SHP77 treated with DMSO at 0.1 percent for 48 hours (cell line): ENCODE data around the gene GDF9.
"Not testable (repeated sequence)": the region's sequence is repeated elsewhere in the genome, so short reads cannot be mapped to it uniquely, and the experiment has no call there.

Experiments used
- DNase-seq: peaks from one replicate; lab custom pipeline; 2025; lab: John Stamatoyannopoulos, UW

GDF9 gene

GRCh38 chr5:132872788-132873118 lies 6.5 kb upstream of the GDF9 start:
- DNase-seq, result no peak

- no peak for DNase-seq
These were observed 5.4 kb upstream of the GDF9 start for GRCh38 chr5:132871459-132872284.

- DNase-seq, result no peak
These were observed 4.5 kb upstream of the GDF9 start for GRCh38 chr5:132870801-132871200.

GRCh38 chr5:132868754-132869153 lies 2.5 kb upstream of the GDF9 start:
- DNase-seq, result no peak

GRCh38 chr5:132867046-132867451 lies 780 bp upstream of the GDF9 start:
- DNase-seq, result no peak

GRCh38 chr5:132865668-132866341 lies 464 bp downstream of the GDF9 start:
- no peak for DNase-seq

GRCh38 chr5:132860742-132861141 lies 5.5 kb downstream of the GDF9 start:
- no peak for DNase-seq

- DNase-seq, result no peak
These were observed 6.3 kb downstream of the GDF9 start for GRCh38 chr5:132859889-132860437.

GRCh38 chr5:132856011-132856410 lies 10.3 kb downstream of the GDF9 start:
- DNase-seq, result no peak

GRCh38 chr5:132854992-132855391 lies 11.3 kb downstream of the GDF9 start:
- not testable (repeated sequence) for DNase-seq

- no peak for DNase-seq
These were observed 12.0 kb downstream of the GDF9 start for GRCh38 chr5:132854301-132854700.

- no peak for DNase-seq
These were observed 12.5 kb downstream of the GDF9 start for GRCh38 chr5:132853790-132854189.

- no peak for DNase-seq
These were observed 12.9 kb downstream of the GDF9 start for GRCh38 chr5:132853323-132853722.

GRCh38 chr5:132850066-132850465 lies 16.2 kb downstream of the GDF9 start:
- no peak for DNase-seq

GRCh38 chr5:132849347-132849746 lies 16.9 kb downstream of the GDF9 start:
- no peak for DNase-seq

GRCh38 chr5:132848270-132848669 lies 18.0 kb downstream of the GDF9 start:
- no peak for DNase-seq

GRCh38 chr5:132841305-132841704 lies 25.0 kb downstream of the GDF9 start:
- no peak for DNase-seq

- no peak for DNase-seq
These were observed 25.4 kb downstream of the GDF9 start for GRCh38 chr5:132840896-132841295.

- DNase-seq, result no peak
These were observed 26.0 kb downstream of the GDF9 start for GRCh38 chr5:132840313-132840712.

- DNase-seq, result no peak
These were observed 26.6 kb downstream of the GDF9 start for GRCh38 chr5:132839426-132840301.

- DNase-seq, result no peak
These were observed 27.6 kb downstream of the GDF9 start for GRCh38 chr5:132838516-132839282.

GRCh38 chr5:132837868-132838267 lies 28.4 kb downstream of the GDF9 start:
- no peak for DNase-seq
